Measurements from ENCODE around the gene SLPI.
A peak's percentile ranks its signal among the peaks of the same experiment; 100 is the strongest.

SLPI gene

GRCh38 chr20:45254383-45255262 is at the start of gene SLPI:
TSS of gene SLPI (minus strand) at chr20:45254564. CDS start at chr20:45254543, 21 bp downstream.
- DNase-seq: no peak

GRCh38 chr20:45303586-45304463 is 49.5 kb upstream of the SLPI start:
- peak; percentile 23 for DNase-seq

- DNase-seq: no peak
Measured at GRCh38 chr20:45301824-45302271, 47.5 kb upstream of the SLPI start.

- DNase-seq: peak; percentile 34
Measured at GRCh38 chr20:45300961-45301360, 46.6 kb upstream of the SLPI start.

- DNase-seq: no peak
Measured at GRCh38 chr20:45299786-45300185, 45.4 kb upstream of the SLPI start.

- no peak for DNase-seq
Measured at GRCh38 chr20:45297786-45298497, 43.6 kb upstream of the SLPI start.

GRCh38 chr20:45294659-45295058 is 40.3 kb upstream of the SLPI start:
- DNase-seq: no peak

- no peak for DNase-seq
Measured at GRCh38 chr20:45294003-45294368, 39.6 kb upstream of the SLPI start.

GRCh38 chr20:45293041-45294002 is 39.0 kb upstream of the SLPI start:
- peak; percentile 70 for DNase-seq

- DNase-seq: no peak
Measured at GRCh38 chr20:45292343-45292742, 38.0 kb upstream of the SLPI start.

GRCh38 chr20:45291526-45291925 is 37.2 kb upstream of the SLPI start:
- DNase-seq: no peak

GRCh38 chr20:45290677-45291355 is 36.5 kb upstream of the SLPI start:
- DNase-seq: peak; percentile 66

- no peak for DNase-seq
Measured at GRCh38 chr20:45289942-45290676, 35.7 kb upstream of the SLPI start.

GRCh38 chr20:45288860-45289259 is 34.5 kb upstream of the SLPI start:
- DNase-seq: no peak

- DNase-seq: no peak
Measured at GRCh38 chr20:45288376-45288775, 34.0 kb upstream of the SLPI start.

- DNase-seq: peak; percentile 8
Measured at GRCh38 chr20:45283551-45284057, 29.2 kb upstream of the SLPI start.

- no peak for DNase-seq
Measured at GRCh38 chr20:45282700-45283550, 28.6 kb upstream of the SLPI start.

- DNase-seq: no peak
Measured at GRCh38 chr20:45279992-45280391, 25.6 kb upstream of the SLPI start.

- no peak for DNase-seq
Measured at GRCh38 chr20:45275338-45275737, 21.0 kb upstream of the SLPI start.
